ENCODE results near the gene SNX22. TPM values are rescaled to one million over a fixed set of nuclear protein-coding genes. Genes with fewer than 3 reads are reported as not detected.

Gene SNX22
- total RNA-seq, 1 experiment from 2014 or later: 0.33 TPM

DNA sequence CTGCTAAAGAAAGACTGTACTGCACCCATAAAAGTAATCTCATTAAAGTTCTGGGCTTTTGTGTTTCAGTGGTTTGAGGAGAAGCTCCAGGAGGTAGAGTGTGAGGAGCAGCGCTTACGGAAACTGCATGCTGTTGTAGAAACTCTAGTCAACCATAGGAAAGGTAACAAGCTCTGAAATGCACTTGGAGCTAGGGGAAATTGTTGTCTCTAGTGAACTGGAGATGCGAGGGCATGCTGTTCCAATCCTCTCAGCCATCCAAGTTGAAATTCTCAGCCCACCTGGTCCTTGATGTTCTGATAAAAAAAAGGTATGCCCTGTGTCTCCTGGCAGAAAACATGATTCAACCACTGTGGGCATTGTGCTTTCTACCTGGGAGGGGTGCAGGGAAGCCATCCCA lies 21.4 kb upstream of the SNX22 start:
- Histone ChIP-seq H3K36me3 (ENCODE audit: low read depth) (no peaks in the 10 kb centered on the region), H4K20me1 (ENCODE audit: insufficient read depth) (no peaks in the 10 kb centered on the region), H3K9me2 (ENCODE audit: insufficient read depth) (no peaks in the 10 kb centered on the region), H3K4me2 (no peak overlapping the region), H3K4me1 (replicated peaks; ENCODE audit: insufficient read depth) (no peaks in the 10 kb centered on the region), H3K27me3 (ENCODE audit: insufficient read depth, low read depth) (no peaks in the 10 kb centered on the region), H3K9me3 (ENCODE audit: insufficient read depth, low read depth) (no peaks in the 10 kb centered on the region), H3K4me3 (no peak overlapping the region), H2AFZ (no peak overlapping the region), H3F3A (ENCODE audit: insufficient read depth, low read depth) (no peaks in the 10 kb centered on the region), H3K27ac (no peak overlapping the region), H3K79me2 (ENCODE audit: low read depth) (no peaks in the 10 kb centered on the region)
- TF ChIP-seq, protein P1, sequence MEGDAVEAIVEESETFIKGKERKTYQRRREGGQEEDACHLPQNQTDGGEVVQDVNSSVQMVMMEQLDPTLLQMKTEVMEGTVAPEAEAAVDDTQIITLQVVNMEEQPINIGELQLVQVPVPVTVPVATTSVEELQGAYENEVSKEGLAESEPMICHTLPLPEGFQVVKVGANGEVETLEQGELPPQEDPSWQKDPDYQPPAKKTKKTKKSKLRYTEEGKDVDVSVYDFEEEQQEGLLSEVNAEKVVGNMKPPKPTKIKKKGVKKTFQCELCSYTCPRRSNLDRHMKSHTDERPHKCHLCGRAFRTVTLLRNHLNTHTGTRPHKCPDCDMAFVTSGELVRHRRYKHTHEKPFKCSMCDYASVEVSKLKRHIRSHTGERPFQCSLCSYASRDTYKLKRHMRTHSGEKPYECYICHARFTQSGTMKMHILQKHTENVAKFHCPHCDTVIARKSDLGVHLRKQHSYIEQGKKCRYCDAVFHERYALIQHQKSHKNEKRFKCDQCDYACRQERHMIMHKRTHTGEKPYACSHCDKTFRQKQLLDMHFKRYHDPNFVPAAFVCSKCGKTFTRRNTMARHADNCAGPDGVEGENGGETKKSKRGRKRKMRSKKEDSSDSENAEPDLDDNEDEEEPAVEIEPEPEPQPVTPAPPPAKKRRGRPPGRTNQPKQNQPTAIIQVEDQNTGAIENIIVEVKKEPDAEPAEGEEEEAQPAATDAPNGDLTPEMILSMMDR (conservative IDR thresholded peaks at IDR 0.05): no peak
- TF ChIP-seq EZH2 (IDR thresholded peaks at IDR 0.05; ENCODE audit: low read depth): no peak
- no peak for DNase-seq
- intact Hi-C loops (cut with micrococcal nuclease; ENCODE audit: unreplicated experiment): no loop called here
- ChIA-PET POLR2A (ENCODE audit: unreplicated experiment) (no interaction called here), CTCF (interaction anchor here (1.0 kb wide), 1 partner anchor 23 kb away, joined by 3 read pairs; no protein-coding TSS in a partner anchor)
- BruUV-seq (replicated peaks): no TSS peak

DNA sequence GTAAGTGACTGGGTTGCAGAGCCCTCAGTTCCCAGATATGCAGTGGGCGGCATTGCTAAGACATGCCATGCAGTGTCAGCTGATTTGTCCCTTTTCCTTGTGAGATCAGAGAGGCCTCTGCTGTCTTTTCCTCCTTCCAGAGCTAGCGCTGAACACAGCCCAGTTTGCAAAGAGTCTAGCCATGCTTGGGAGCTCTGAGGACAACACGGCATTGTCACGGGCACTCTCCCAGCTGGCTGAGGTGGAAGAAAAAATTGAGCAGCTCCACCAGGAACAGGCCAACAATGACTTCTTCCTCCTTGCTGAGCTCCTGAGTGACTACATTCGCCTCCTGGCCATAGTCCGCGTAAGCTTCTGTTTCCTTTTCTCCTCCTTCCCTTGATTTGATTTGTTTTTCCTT lies 20.0 kb upstream of the SNX22 start:
- BruUV-seq (replicated peaks): no TSS peak
- CTCF ChIA-PET: no interaction called here
- intact Hi-C loops (cut with micrococcal nuclease; ENCODE audit: unreplicated experiment): no loop called here
- POLR2A ChIA-PET (ENCODE audit: unreplicated experiment): interaction anchor here (0.6 kb wide), 2 partner anchors 475 to 497 kb away, joined by 3 to 6 read pairs; no protein-coding TSS in a partner anchor
- H3K79me2 ChIP-seq (ENCODE audit: low read depth): no peaks in the 10 kb centered on the region
- no peaks in the 10 kb centered on the region for H3K4me1 ChIP-seq (replicated peaks; ENCODE audit: insufficient read depth)
- no peaks in the 10 kb centered on the region for H3K36me3 ChIP-seq (ENCODE audit: low read depth)
- H3K4me3 ChIP-seq: no peak overlapping the region
- DNase-seq: no peak
- TF ChIP-seq, protein P1 (conservative IDR thresholded peaks at IDR 0.05): no peak
- TF ChIP-seq EZH2 (IDR thresholded peaks at IDR 0.05; ENCODE audit: low read depth): no peak
- H4K20me1 ChIP-seq (ENCODE audit: insufficient read depth): no peaks in the 10 kb centered on the region
- no peaks in the 10 kb centered on the region for H3K27me3 ChIP-seq (ENCODE audit: insufficient read depth, low read depth)
- H3F3A ChIP-seq (ENCODE audit: insufficient read depth, low read depth): no peaks in the 10 kb centered on the region
- no peak overlapping the region for H3K27ac ChIP-seq
- H2AFZ ChIP-seq: no peak overlapping the region
- no peaks in the 10 kb centered on the region for H3K9me3 ChIP-seq (ENCODE audit: insufficient read depth, low read depth)
- no peak overlapping the region for H3K4me2 ChIP-seq
- H3K9me2 ChIP-seq (ENCODE audit: insufficient read depth): no peaks in the 10 kb centered on the region

DNA sequence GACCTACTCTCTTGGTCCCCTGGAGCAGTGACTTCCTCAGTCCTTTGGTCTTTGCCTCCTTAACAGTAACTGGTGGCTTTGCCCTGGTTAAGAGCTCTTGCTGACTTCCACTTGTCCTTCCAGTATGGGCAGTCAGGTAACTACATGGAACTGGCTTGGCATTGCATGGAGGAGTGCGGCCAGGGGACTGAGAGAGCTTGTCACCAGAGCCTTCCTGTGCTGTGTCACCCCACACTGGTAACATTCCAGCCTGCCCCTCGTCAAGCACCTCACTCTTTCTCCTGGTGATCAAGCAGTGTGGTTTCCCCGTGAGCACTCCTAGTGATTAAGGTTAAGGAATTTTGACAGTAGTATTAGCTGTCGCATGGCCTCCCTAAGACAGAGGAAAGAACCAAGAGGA lies 19.3 kb upstream of the SNX22 start:
- BruUV-seq (replicated peaks): no TSS peak
- TF ChIP-seq, protein P1 (conservative IDR thresholded peaks at IDR 0.05): no peak
- TF ChIP-seq EZH2 (IDR thresholded peaks at IDR 0.05; ENCODE audit: low read depth): no peak
- intact Hi-C loops (cut with micrococcal nuclease; ENCODE audit: unreplicated experiment): no loop called here

More for the DNA sequence above, 19.3 kb upstream of the SNX22 start:
- Histone ChIP-seq H3K27me3 (ENCODE audit: insufficient read depth, low read depth) (no peaks in the 10 kb centered on the region), H3K4me2 (no peak overlapping the region), H4K20me1 (ENCODE audit: insufficient read depth) (no peaks in the 10 kb centered on the region), H3F3A (ENCODE audit: insufficient read depth, low read depth) (no peaks in the 10 kb centered on the region), H3K4me3 (no peak overlapping the region), H3K27ac (no peak overlapping the region), H3K79me2 (ENCODE audit: low read depth) (no peaks in the 10 kb centered on the region), H3K9me3 (ENCODE audit: insufficient read depth, low read depth) (no peaks in the 10 kb centered on the region), H3K4me1 (replicated peaks; ENCODE audit: insufficient read depth) (no peaks in the 10 kb centered on the region), H2AFZ (no peak overlapping the region), H3K9me2 (ENCODE audit: insufficient read depth) (no peaks in the 10 kb centered on the region), H3K36me3 (ENCODE audit: low read depth) (no peaks in the 10 kb centered on the region)
- no peak for DNase-seq
- CTCF ChIA-PET: no interaction called here
- POLR2A ChIA-PET (ENCODE audit: unreplicated experiment): no interaction called here
